Measurements from ENCODE around the gene NTSR2.

- TF ChIP-seq CTCF (IDR thresholded peaks at IDR 0.05; ENCODE audit: extremely low read depth in 1 of 2, insufficient read depth in 1 of 2, low read depth in 1 of 2, low read length in 2 of 2) = no peak
- no peak for TF ChIP-seq EZH2 (IDR thresholded peaks at IDR 0.05; ENCODE audit: borderline replicate concordance, low read depth, low read length, severe bottlenecking)
- no peak for TF ChIP-seq POLR2A (IDR thresholded peaks at IDR 0.05; ENCODE audit: low read depth, low read length)
- no peak for TF ChIP-seq FOS (IDR thresholded peaks at IDR 0.05; ENCODE audit: borderline replicate concordance, insufficient read depth, low read length)
- TF ChIP-seq POLR2AphosphoS5 (IDR thresholded peaks at IDR 0.05; ENCODE audit: insufficient read depth, low read depth, low read length) = no peak
- TF ChIP-seq MAX (IDR thresholded peaks at IDR 0.05; ENCODE audit: insufficient read depth, insufficient read length) = no peak
- TF ChIP-seq MYC (IDR thresholded peaks at IDR 0.05; ENCODE audit: low read depth, low read length) = no peak
These were observed 57.3 kb downstream of the NTSR2 start for GRCh38 chr2:11612553-11613215.
